ENCODE data around the gene IGFBP4. TPM values are rescaled to one million over a fixed set of nuclear protein-coding genes. Genes with fewer than 3 reads are reported as not detected.

Gene IGFBP4
- total RNA-seq, 2 experiments from 2014 or later = 5.6 to 6.5 TPM

- Mint-ChIP-seq H3K27me3 (peaks cover 4% of the 10 kb centered on the region), H3K4me3 (no peak overlapping the region), H3K9me3 (no peaks in the 10 kb centered on the region), H3K27ac (no peak overlapping the region), H3K4me1 (no peaks in the 10 kb centered on the region), H3K36me3 (no peaks in the 10 kb centered on the region)
- DNase-seq = no peak
Observed at GRCh38 chr17:40469805-40470675, 26.8 kb downstream of the IGFBP4 start.

DNA sequence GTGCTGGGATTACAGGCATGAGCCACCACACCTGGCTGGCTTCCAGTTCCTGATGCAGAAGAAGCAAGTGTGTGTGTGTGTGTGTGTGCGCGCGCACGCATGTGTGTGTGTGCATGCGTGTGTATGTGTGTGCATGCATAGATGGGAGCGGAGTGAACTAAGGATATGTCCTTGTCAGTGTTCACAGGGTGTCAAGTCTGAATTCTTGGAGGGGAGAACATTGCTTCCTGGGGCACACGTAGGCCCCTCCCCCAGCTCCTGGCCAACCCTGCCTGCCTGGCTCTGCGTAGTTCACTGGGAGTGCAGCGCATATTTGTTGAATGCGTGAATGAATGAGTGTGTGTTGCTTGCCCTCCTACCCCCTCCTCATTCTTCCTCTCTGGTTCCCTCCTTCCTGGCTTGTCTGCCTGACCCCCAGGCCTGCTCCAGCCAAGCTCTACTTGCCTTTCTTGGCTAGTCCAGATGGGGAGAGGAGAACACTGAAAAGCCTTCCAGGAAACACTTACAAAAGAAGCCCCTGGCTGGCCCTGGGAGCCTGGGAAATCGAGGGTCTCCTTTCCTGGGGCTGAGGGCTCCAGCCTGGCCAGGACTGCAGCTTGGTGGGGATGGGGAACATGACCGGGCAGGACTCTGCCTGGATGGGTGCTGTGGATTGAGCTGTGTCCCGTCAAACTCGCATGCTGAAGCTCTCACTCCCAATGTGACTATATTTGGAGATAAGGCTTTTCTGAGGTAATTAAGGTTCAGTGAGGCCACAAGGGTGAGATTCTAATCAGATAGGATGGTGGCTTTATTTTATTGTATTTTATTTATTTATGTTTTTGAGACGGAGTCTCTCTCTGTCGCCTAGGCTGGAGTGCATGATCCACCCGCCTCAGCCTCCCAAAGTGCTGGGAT is 27.9 kb downstream of the IGFBP4 start:
- Mint-ChIP-seq H3K9me3 (no peaks in the 10 kb centered on the region), H3K36me3 (no peaks in the 10 kb centered on the region), H3K4me3 (no peak overlapping the region), H3K4me1 (peaks cover 1% of the 10 kb centered on the region), H3K27ac (no peak overlapping the region), H3K27me3 (peaks cover 4% of the 10 kb centered on the region)
- DNase-seq = no peak

DNA sequence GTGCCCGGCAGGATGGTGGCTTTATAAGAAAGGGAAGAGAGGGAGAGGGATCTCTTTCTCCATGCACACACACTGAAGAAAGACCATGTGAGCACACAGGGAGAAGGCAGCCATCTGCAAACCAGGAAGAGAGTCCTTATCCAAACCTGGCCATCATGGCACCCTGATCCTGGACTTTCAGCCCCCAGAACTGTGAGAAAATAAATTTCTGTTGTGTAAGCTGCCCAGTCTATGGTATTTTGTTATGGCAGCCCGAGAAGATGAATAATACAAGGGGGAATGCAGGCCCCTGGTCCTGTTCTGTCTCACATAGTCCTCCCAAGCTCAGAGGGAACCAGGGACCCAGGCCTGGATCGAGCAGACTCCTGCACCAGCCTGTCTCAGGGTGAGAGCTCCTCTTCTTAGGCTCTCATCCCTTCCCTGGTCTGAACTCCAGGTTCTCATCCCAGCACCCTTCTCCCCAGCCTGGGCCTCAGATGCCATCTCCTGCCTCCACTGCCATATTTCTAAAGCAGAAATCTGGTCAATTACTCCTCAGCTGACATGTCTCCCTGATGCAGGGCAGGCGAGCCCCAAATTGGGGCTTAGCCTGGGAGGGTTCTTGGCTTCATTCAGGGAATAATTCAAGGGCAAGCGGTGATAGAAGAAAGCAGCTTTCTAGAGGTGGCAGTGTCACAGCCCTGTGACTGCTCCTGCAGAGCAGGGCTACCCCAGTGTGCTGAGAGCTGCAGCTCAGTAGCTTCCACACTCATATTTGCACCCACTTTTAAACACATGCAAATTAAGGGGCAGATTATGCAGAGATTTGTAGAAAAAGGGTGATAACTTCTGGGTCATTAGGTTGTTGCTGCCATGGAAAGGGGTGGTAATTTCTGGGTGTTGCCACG is 28.8 kb downstream of the IGFBP4 start:
- Mint-ChIP-seq H3K9me3 (no peaks in the 10 kb centered on the region), H3K27me3 (no peaks in the 10 kb centered on the region), H3K27ac (no peak overlapping the region), H3K4me3 (no peak overlapping the region), H3K4me1 (peaks cover 6% of the 10 kb centered on the region), H3K36me3 (no peaks in the 10 kb centered on the region)
- DNase-seq = no peak

GRCh38 chr17:40472733-40473452 is 29.6 kb downstream of the IGFBP4 start:
- no peak overlapping the region for H3K4me3 Mint-ChIP-seq
- H3K27ac Mint-ChIP-seq = no peak overlapping the region
- no peaks in the 10 kb centered on the region for H3K9me3 Mint-ChIP-seq
- no peaks in the 10 kb centered on the region for H3K27me3 Mint-ChIP-seq
- no peak for DNase-seq
- H3K36me3 Mint-ChIP-seq = peaks cover 4% of the 10 kb centered on the region
- peaks cover 7% of the 10 kb centered on the region for H3K4me1 Mint-ChIP-seq

DNA sequence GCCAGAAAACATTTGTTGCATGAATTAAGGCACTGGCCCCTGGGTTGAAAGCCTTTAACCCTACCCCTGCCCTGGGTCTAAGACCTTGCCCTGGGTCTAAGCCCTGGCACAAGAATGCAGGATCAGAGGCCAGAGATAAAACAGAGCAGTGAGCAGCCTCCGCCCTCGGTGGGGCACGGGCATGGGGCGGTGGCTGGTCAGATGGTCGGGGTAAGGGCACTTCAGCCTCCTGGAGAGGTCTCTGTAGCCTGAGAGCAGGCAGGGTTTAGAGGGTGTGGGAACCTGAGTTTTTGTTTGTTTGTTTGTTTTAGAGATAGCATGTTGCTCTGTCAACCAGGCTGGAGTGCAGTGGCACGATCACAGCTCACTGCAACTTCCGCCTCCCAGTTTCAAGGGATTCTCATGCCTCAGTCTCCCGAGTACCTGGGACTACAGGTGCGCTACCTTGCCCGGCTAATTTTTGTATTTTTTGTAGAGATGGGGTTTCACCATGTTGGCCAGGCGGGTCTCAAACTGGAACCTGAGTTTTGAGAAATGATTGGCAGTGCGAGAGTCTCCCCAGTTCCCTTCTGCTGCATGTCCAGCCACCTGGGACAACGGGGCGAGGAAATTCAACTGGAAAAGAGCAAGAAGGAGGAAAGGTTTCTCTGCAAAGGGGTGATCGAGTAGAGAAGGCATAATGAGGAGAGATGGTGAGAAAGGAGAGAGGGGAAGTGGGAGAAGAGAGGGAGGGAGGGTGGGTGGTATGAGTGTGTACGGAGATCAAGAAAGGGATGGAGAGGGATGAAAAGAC is 30.5 kb downstream of the IGFBP4 start:
- H3K27ac Mint-ChIP-seq = no peak overlapping the region
- H3K27me3 Mint-ChIP-seq = no peaks in the 10 kb centered on the region
- H3K9me3 Mint-ChIP-seq = no peaks in the 10 kb centered on the region
- H3K4me1 Mint-ChIP-seq = peaks cover 11% of the 10 kb centered on the region
- no peak for DNase-seq
- H3K4me3 Mint-ChIP-seq = no peak overlapping the region
- H3K36me3 Mint-ChIP-seq = peaks cover 4% of the 10 kb centered on the region

- no peak overlapping the region for H3K4me3 Mint-ChIP-seq
- H3K9me3 Mint-ChIP-seq = no peaks in the 10 kb centered on the region
- H3K27ac Mint-ChIP-seq = no peak overlapping the region
- no peak for DNase-seq
- no peaks in the 10 kb centered on the region for H3K27me3 Mint-ChIP-seq
- peaks cover 14% of the 10 kb centered on the region for H3K4me1 Mint-ChIP-seq
- peaks cover 5% of the 10 kb centered on the region for H3K36me3 Mint-ChIP-seq
Observed at GRCh38 chr17:40474419-40475002, 31.3 kb downstream of the IGFBP4 start.

DNA sequence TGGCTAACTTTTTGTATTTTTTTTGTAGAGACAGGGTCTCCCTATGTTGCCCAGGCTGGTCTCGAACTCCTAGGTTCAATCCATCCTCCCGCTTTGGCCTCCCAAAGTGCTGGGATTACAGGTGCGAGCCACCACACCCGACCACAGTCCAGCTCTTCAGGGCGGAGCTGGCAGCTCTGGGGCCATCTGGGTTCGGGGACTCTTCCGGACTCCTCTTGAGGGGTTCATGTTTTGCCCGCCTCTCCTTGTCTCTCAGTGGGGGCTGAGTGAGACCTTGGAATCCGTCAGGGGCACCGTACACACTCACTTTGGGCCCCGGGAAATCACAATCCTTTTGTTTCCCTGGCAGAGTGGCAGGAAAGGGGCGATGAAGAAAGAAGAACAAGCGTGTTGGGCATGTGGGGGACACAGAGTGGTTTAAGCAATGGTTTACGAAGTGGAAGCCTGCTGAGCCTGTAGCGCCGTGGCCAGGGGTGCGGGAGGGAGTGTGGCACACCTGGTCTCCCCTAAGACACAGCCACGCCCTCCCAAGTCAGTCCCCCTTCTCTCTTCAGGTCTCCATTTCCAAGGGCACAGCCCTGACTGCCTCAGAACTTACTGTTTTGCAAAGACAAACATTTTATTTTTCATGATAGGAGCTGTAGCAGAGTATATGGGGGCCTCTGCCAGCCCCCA is 32.1 kb downstream of the IGFBP4 start:
- H3K36me3 Mint-ChIP-seq = peaks cover 7% of the 10 kb centered on the region
- H3K27ac Mint-ChIP-seq = no peak overlapping the region

GRCh38 chr17:40477796-40478195 is 34.5 kb downstream of the IGFBP4 start:
- H3K27ac Mint-ChIP-seq = no peak overlapping the region
- no peak for DNase-seq
- peaks cover 7% of the 10 kb centered on the region for H3K36me3 Mint-ChIP-seq
- H3K9me3 Mint-ChIP-seq = no peaks in the 10 kb centered on the region
- H3K4me3 Mint-ChIP-seq = no peak overlapping the region
- H3K27me3 Mint-ChIP-seq = no peaks in the 10 kb centered on the region
- H3K4me1 Mint-ChIP-seq = peaks cover 43% of the 10 kb centered on the region

More for the DNA sequence above, 32.1 kb downstream of the IGFBP4 start:
- no peaks in the 10 kb centered on the region for H3K27me3 Mint-ChIP-seq
- peaks cover 20% of the 10 kb centered on the region for H3K4me1 Mint-ChIP-seq
- H3K4me3 Mint-ChIP-seq = no peak overlapping the region
- H3K9me3 Mint-ChIP-seq = no peaks in the 10 kb centered on the region
- no peak for DNase-seq

- no peak overlapping the region for H3K4me3 Mint-ChIP-seq
Observed at GRCh38 chr17:40478486-40478885, 35.2 kb downstream of the IGFBP4 start.

GRCh38 chr17:40479754-40480480 is 36.7 kb downstream of the IGFBP4 start:
- Mint-ChIP-seq H3K27me3 (no peaks in the 10 kb centered on the region), H3K27ac (peak overlapping the region; percentile 96), H3K4me1 (peaks cover 52% of the 10 kb centered on the region), H3K36me3 (peaks cover 7% of the 10 kb centered on the region), H3K4me3 (peak overlapping the region; percentile 75), H3K9me3 (no peaks in the 10 kb centered on the region)
- no peak for DNase-seq

More at GRCh38 chr17:40478486-40478885, 35.2 kb downstream of the IGFBP4 start:
- Mint-ChIP-seq H3K36me3 (peaks cover 7% of the 10 kb centered on the region), H3K27me3 (no peaks in the 10 kb centered on the region), H3K4me1 (peaks cover 44% of the 10 kb centered on the region), H3K27ac (no peak overlapping the region), H3K9me3 (no peaks in the 10 kb centered on the region)
- no peak for DNase-seq

- no peaks in the 10 kb centered on the region for H3K27me3 Mint-ChIP-seq
- H3K36me3 Mint-ChIP-seq = peaks cover 7% of the 10 kb centered on the region
- H3K27ac Mint-ChIP-seq = peak overlapping the region; percentile 96
- H3K9me3 Mint-ChIP-seq = no peaks in the 10 kb centered on the region
- peak; percentile 90 for DNase-seq
- peaks cover 52% of the 10 kb centered on the region for H3K4me1 Mint-ChIP-seq
- peak overlapping the region; percentile 75 for H3K4me3 Mint-ChIP-seq
Observed at GRCh38 chr17:40480501-40481003, 37.3 kb downstream of the IGFBP4 start.

GRCh38 chr17:40481106-40481505 is 37.9 kb downstream of the IGFBP4 start:
- Mint-ChIP-seq H3K4me3 (peak overlapping the region; percentile 75), H3K4me1 (peaks cover 55% of the 10 kb centered on the region), H3K27me3 (no peaks in the 10 kb centered on the region), H3K9me3 (no peaks in the 10 kb centered on the region), H3K27ac (peak overlapping the region; percentile 96), H3K36me3 (peaks cover 7% of the 10 kb centered on the region)
- DNase-seq = no peak
